ENCODE data around the gene MINDY4. TPM values are rescaled to one million over a fixed set of nuclear protein-coding genes. Genes with fewer than 3 reads are reported as not detected.

The MINDY4 gene
- total RNA-seq, 1 experiment from 2014 or later, result 9.2 TPM

GRCh38 chr7:30775992-30776391, 4.8 kb downstream of the MINDY4 start:
- CTCF ChIA-PET, result no interaction called here
- POLR2A ChIA-PET, result no interaction called here
- BruUV-seq (replicated peaks), result no TSS peak
- Mint-ChIP-seq H3K27ac (ENCODE audit: low read depth, unreplicated experiment) (no peak overlapping the region), H3K4me1 (ENCODE audit: insufficient read depth, unreplicated experiment) (no peaks in the 10 kb centered on the region), H3K27me3 (ENCODE audit: insufficient read depth, unreplicated experiment) (no peaks in the 10 kb centered on the region), H3K4me3 (ENCODE audit: unreplicated experiment) (no peak overlapping the region), H3K9me3 (ENCODE audit: unreplicated experiment) (no peaks in the 10 kb centered on the region), H3K36me3 (ENCODE audit: insufficient read depth, unreplicated experiment) (peaks cover 16% of the 10 kb centered on the region)
- no peak for DNase-seq (ENCODE audit: unreplicated experiment)
- no peak for TF ChIP-seq CTCF (IDR thresholded peaks at IDR 0.05; ENCODE audit: unreplicated experiment)
- intact Hi-C loops (cut with micrococcal nuclease), result no loop called here

- POLR2A ChIA-PET, result interaction anchor here (0.7 kb wide), 1 partner anchor 1560 kb away, joined by 3 read pairs; no protein-coding TSS in a partner anchor
- CTCF ChIA-PET, result interaction anchor here (0.6 to 1.4 kb wide), 3 partner anchors 36 to 228 kb away, joined by 3 to 7 read pairs (median 4); no protein-coding TSS in a partner anchor
- Mint-ChIP-seq H3K27me3 (ENCODE audit: insufficient read depth, unreplicated experiment) (no peaks in the 10 kb centered on the region), H3K4me1 (ENCODE audit: insufficient read depth, unreplicated experiment) (no peaks in the 10 kb centered on the region), H3K9me3 (ENCODE audit: unreplicated experiment) (no peaks in the 10 kb centered on the region), H3K27ac (ENCODE audit: low read depth, unreplicated experiment) (no peak overlapping the region), H3K36me3 (ENCODE audit: insufficient read depth, unreplicated experiment) (peaks cover 20% of the 10 kb centered on the region), H3K4me3 (ENCODE audit: unreplicated experiment) (no peak overlapping the region)
- no TSS peak for BruUV-seq (replicated peaks)
- TF ChIP-seq CTCF (IDR thresholded peaks at IDR 0.05; ENCODE audit: unreplicated experiment), result no peak
- no peak for DNase-seq (ENCODE audit: unreplicated experiment)
- intact Hi-C loops (cut with micrococcal nuclease), result no loop called here
Observed at GRCh38 chr7:30776971-30777370, 5.8 kb downstream of the MINDY4 start.

DNA sequence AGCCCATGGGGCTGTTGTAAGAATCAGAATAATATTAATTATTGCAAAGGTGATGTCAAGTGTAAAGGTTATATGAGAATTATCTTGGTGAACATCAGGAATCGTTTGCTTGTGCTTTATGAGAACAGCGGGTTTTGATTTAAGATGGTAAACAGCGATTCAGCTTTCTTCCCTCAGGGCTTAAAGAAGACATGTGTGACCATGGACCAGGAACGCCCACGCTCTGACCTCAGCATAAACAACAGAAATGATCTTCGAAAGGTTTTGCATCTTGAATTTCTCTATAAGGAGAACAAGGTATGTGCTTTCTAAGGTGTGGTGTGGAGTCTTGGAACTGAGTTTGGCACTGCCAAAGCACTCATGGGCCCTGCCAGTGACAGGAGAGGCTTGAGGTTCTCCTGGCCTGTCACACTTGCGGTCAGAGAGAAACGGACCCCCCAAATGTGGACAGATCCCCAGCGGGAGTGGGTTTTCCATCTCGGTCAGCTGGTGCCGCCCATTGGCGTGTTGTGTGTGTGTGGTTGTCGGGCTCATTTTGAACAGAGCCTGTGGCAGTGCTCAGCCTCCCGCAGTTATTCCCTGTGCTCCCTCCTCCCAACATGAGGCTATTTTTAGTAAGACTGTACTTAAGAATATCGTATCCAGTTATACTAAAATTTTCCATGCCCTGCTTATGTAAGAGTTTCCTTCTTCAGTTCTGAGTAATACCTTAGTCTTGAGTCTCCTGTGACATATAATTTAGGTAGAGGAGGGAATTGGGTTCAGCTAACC, 7.2 kb downstream of the MINDY4 start:
- no peak for DNase-seq (ENCODE audit: unreplicated experiment)
- ChIA-PET POLR2A (interaction anchor here (0.7 kb wide), 1 partner anchor 9 kb away, joined by 3 read pairs; no protein-coding TSS in a partner anchor), CTCF (interaction anchor here (1.4 kb wide), 1 partner anchor 39 kb away, joined by 7 read pairs; no protein-coding TSS in a partner anchor)
- H3K9me3 Mint-ChIP-seq (ENCODE audit: unreplicated experiment), result no peaks in the 10 kb centered on the region
- no peak overlapping the region for H3K4me3 Mint-ChIP-seq (ENCODE audit: unreplicated experiment)
- no peaks in the 10 kb centered on the region for H3K27me3 Mint-ChIP-seq (ENCODE audit: insufficient read depth, unreplicated experiment)
- no peak for TF ChIP-seq CTCF (IDR thresholded peaks at IDR 0.05; ENCODE audit: unreplicated experiment)
- intact Hi-C loops (cut with micrococcal nuclease), result no loop called here
- H3K27ac Mint-ChIP-seq (ENCODE audit: low read depth, unreplicated experiment), result no peak overlapping the region
- BruUV-seq (replicated peaks), result no TSS peak
- peaks cover 35% of the 10 kb centered on the region for H3K36me3 Mint-ChIP-seq (ENCODE audit: insufficient read depth, unreplicated experiment)
- H3K4me1 Mint-ChIP-seq (ENCODE audit: insufficient read depth, unreplicated experiment), result no peaks in the 10 kb centered on the region

DNA sequence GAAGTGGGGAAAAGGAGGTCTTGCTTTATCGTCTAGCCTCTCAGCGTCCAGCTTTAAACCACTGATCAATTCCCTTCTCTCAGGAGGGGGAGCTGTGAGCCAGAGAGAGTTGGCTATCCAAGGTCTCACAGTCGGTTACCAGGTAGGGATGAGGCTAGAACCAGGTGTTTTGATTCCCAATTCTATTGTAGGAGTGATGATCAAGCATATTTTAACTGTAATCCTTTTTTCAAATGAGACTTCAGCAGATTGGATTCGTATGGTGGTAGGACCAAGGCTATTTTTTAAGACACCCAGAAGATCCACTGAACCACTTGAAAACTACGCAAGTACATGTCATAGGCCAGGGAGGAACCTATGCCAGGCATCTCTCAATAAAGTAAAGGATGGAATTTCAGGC, 8.4 kb downstream of the MINDY4 start:
- peaks cover 45% of the 10 kb centered on the region for H3K36me3 Mint-ChIP-seq (ENCODE audit: insufficient read depth, unreplicated experiment)
- BruUV-seq (replicated peaks), result no TSS peak

More for the DNA sequence above, 8.4 kb downstream of the MINDY4 start:
- ChIA-PET CTCF (no interaction called here), POLR2A (no interaction called here)
- TF ChIP-seq CTCF (IDR thresholded peaks at IDR 0.05; ENCODE audit: unreplicated experiment), result no peak
- no peaks in the 10 kb centered on the region for H3K27me3 Mint-ChIP-seq (ENCODE audit: insufficient read depth, unreplicated experiment)
- no peaks in the 10 kb centered on the region for H3K4me1 Mint-ChIP-seq (ENCODE audit: insufficient read depth, unreplicated experiment)
- no peak overlapping the region for H3K27ac Mint-ChIP-seq (ENCODE audit: low read depth, unreplicated experiment)
- no peak for DNase-seq (ENCODE audit: unreplicated experiment)
- intact Hi-C loops (cut with micrococcal nuclease), result no loop called here
- H3K4me3 Mint-ChIP-seq (ENCODE audit: unreplicated experiment), result no peak overlapping the region
- no peaks in the 10 kb centered on the region for H3K9me3 Mint-ChIP-seq (ENCODE audit: unreplicated experiment)

All from MCF 10A (cell line).